Esophagus squamous epithelium (tissue), 4 donors: ENCODE measurements around the gene C9orf85.

Experiments used
- CTCF ChIP-seq, 6 experiments: fragments of 450-650 bp in 4 of 6; fragments of 200-600 bp in 2 of 6; sonication (generic) in 2 of 6; IDR thresholded peaks; one replicate each; pipeline ENCODE4 v1.5.1; 2016 to 2019; ENCODE audit warnings: antibody characterized with exemption in 6 of 6, mild to moderate bottlenecking in 4 of 6, moderate library complexity in 4 of 6
- POLR2A ChIP-seq, 4 donors: fragments of 450-650 bp; IDR thresholded peaks; one replicate each; pipeline ENCODE4 v1.6.1; 2017; ENCODE audit warnings: antibody characterized with exemption in 4 of 4, mild to moderate bottlenecking in 4 of 4, moderate library complexity in 3 of 4

- TF ChIP-seq POLR2A (IDR thresholded peaks at IDR 0.05) (no peak), CTCF (IDR thresholded peaks at IDR 0.05) (no peak)
Observed at GRCh38 chr9:71955300-71955915, 44.0 kb downstream of the C9orf85 start.
